ENCODE results near the gene DNAJB14.
"Not testable (repeated sequence)": the region's sequence is repeated elsewhere in the genome, so short reads cannot be mapped to it uniquely, and the experiment has no call there.

DNAJB14 gene

DNA sequence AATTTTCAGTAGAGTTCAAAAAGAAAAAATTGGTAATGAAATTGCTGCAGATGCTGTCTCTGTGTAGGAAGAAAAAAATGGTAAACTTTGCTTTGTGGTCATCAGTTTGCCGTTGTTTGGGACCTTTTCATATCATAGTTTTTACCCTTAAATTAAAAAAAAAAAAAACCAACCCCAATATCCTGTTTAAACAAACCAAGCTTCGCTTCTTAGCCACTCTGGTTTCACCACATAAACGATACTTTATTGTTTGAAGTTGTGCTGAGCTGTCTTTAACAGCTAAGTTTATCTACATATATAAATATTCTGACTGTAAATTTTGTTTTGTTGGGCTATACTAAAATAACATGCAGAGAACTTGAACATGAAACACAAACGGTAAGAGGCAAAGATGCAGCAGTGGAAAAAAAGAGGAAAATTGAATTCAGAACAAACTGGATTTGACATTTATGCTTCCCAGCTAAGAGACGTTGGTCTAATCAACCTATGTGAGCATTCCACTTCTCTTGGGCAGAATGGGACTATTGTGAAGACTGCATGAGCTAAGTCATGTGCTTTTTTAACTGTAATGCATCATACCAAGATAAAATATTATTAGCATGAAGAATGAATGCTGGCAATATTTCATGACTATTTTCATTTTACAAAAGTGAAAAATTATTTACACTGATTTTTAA lies 19.4 kb upstream of the DNAJB14 start:
- Histone ChIP-seq H3K36me3 (ENCODE audit: control insufficient read depth in 2 of 2, insufficient read depth in 2 of 2, low read length in 2 of 2) (no peaks in the 10 kb centered on the region), H3K9me3 (ENCODE audit: control insufficient read depth in 2 of 2, low read length in 2 of 2) (no peaks in the 10 kb centered on the region), H3K4me1 (ENCODE audit: control insufficient read depth in 2 of 2, insufficient read depth in 2 of 2, low read length in 2 of 2) (no peaks in the 10 kb centered on the region), H3K27me3 (ENCODE audit: control insufficient read depth in 2 of 2, insufficient read depth in 2 of 2, low read length in 2 of 2) (no peaks in the 10 kb centered on the region), H3K27ac (ENCODE audit: low read depth in 2 of 2, low read length in 2 of 2) (no peak overlapping the region), H3K4me3 (ENCODE audit: low read length in 2 of 2) (no peak overlapping the region), H3K9ac (ENCODE audit: low read depth in 1 of 2, low read length in 2 of 2) (no peak overlapping the region)

DNA sequence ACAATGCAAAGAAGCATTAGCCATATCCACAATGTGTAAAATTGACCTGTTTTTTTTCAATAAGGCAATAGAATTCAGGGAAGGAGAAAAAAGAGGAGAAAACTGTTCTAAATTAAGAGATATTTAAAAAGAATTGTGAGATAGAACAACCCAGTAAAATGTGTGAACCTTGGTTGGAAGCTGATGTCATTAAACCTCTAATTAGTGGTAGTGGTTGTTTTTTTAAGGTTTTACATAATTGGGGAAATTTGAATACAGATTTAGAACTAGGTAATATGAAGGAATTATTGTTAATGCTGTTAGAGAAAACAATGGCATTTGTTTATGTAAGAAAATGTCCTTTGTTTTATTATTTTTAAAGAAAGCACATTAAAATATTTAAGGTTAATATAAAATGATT lies 18.8 kb upstream of the DNAJB14 start:
- no peaks in the 10 kb centered on the region for H3K4me1 ChIP-seq (ENCODE audit: control insufficient read depth in 2 of 2, insufficient read depth in 2 of 2, low read length in 2 of 2)
- no peak overlapping the region for H3K27ac ChIP-seq (ENCODE audit: low read depth in 2 of 2, low read length in 2 of 2)
- no peak overlapping the region for H3K4me3 ChIP-seq (ENCODE audit: low read length in 2 of 2)
- H3K9me3 ChIP-seq (ENCODE audit: control insufficient read depth in 2 of 2, low read length in 2 of 2) = no peaks in the 10 kb centered on the region
- no peak overlapping the region for H3K9ac ChIP-seq (ENCODE audit: low read depth in 1 of 2, low read length in 2 of 2)
- H3K27me3 ChIP-seq (ENCODE audit: control insufficient read depth in 2 of 2, insufficient read depth in 2 of 2, low read length in 2 of 2) = no peaks in the 10 kb centered on the region
- no peaks in the 10 kb centered on the region for H3K36me3 ChIP-seq (ENCODE audit: control insufficient read depth in 2 of 2, insufficient read depth in 2 of 2, low read length in 2 of 2)

DNA sequence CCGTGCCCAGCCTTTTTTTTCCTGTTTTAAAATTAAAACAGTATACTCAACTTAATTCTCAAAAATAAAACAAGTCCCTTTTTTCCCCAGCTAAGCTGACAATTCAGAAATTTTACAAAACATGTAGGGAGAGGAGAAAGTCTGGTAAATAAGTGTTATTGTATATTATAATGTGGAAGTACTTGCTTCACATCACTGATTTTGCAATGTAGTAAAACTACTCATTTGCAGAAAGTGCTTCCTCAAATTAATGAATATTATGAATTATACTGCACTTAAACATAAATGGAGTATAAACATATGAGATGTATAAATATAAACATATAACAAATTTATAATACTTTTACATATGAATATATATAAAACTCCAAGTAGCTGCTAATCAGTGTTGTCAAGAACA lies 15.3 kb upstream of the DNAJB14 start:
- no peak overlapping the region for H3K27ac ChIP-seq (ENCODE audit: low read depth in 2 of 2, low read length in 2 of 2)
- H3K9ac ChIP-seq (ENCODE audit: low read depth in 1 of 2, low read length in 2 of 2) = no peak overlapping the region

DNA sequence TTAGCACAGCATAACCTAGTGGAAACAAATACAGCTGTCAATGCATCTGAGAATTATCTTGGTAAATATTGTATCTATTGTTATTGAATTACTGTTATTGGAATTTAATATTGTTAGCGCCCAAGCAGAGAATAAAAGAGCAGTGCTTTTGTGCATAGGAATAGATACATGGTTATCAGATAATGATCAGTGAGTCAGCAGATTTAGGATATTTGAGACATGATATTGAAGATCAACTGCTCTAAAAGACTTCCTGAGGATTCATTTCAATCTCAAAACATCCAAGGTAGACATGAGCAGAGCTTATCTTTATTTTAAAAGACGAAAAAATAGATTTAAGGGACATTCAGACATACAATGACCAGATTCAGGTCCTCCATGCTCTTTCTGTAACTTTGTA lies 14.2 kb upstream of the DNAJB14 start:
- Histone ChIP-seq H3K4me1 (ENCODE audit: control insufficient read depth in 2 of 2, insufficient read depth in 2 of 2, low read length in 2 of 2) (no peaks in the 10 kb centered on the region), H3K4me3 (ENCODE audit: low read length in 2 of 2) (no peak overlapping the region), H3K9ac (ENCODE audit: low read depth in 1 of 2, low read length in 2 of 2) (no peak overlapping the region), H3K27ac (ENCODE audit: low read depth in 2 of 2, low read length in 2 of 2) (no peak overlapping the region), H3K27me3 (ENCODE audit: control insufficient read depth in 2 of 2, insufficient read depth in 2 of 2, low read length in 2 of 2) (no peaks in the 10 kb centered on the region), H3K9me3 (ENCODE audit: control insufficient read depth in 2 of 2, low read length in 2 of 2) (no peaks in the 10 kb centered on the region), H3K36me3 (ENCODE audit: control insufficient read depth in 2 of 2, insufficient read depth in 2 of 2, low read length in 2 of 2) (no peaks in the 10 kb centered on the region)

More for the DNA sequence above, 15.3 kb upstream of the DNAJB14 start:
- Histone ChIP-seq H3K9me3 (ENCODE audit: control insufficient read depth in 2 of 2, low read length in 2 of 2) (no peaks in the 10 kb centered on the region), H3K4me1 (ENCODE audit: control insufficient read depth in 2 of 2, insufficient read depth in 2 of 2, low read length in 2 of 2) (no peaks in the 10 kb centered on the region), H3K36me3 (ENCODE audit: control insufficient read depth in 2 of 2, insufficient read depth in 2 of 2, low read length in 2 of 2) (no peaks in the 10 kb centered on the region), H3K27me3 (ENCODE audit: control insufficient read depth in 2 of 2, insufficient read depth in 2 of 2, low read length in 2 of 2) (no peaks in the 10 kb centered on the region), H3K4me3 (ENCODE audit: low read length in 2 of 2) (no peak overlapping the region)

DNA sequence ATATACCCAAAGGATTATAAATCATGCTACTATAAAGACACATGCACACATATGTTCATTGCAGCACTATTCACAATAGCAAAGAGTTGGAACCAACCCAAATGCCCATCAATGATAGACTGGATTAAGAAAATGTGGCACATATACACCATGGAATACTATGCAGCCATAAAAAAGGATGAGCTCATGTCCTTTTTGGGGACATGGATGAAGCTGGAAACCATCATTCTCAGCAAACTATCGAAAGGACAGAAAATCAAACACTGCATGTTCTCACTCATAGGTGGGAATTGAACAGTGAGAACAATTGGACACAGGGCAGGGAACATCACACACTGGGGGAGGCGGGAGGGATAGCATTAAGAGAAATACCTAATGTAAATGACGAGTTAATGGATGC lies 11.8 kb upstream of the DNAJB14 start:
- H3K27me3 ChIP-seq (ENCODE audit: control insufficient read depth in 2 of 2, insufficient read depth in 2 of 2, low read length in 2 of 2); H3K4me3 ChIP-seq (ENCODE audit: low read length in 2 of 2); H3K9ac ChIP-seq (ENCODE audit: low read depth in 1 of 2, low read length in 2 of 2); H3K9me3 ChIP-seq (ENCODE audit: control insufficient read depth in 2 of 2, low read length in 2 of 2); H3K36me3 ChIP-seq (ENCODE audit: control insufficient read depth in 2 of 2, insufficient read depth in 2 of 2, low read length in 2 of 2); H3K27ac ChIP-seq (ENCODE audit: low read depth in 2 of 2, low read length in 2 of 2); H3K4me1 ChIP-seq (ENCODE audit: control insufficient read depth in 2 of 2, insufficient read depth in 2 of 2, low read length in 2 of 2): not testable (repeated sequence)

DNA sequence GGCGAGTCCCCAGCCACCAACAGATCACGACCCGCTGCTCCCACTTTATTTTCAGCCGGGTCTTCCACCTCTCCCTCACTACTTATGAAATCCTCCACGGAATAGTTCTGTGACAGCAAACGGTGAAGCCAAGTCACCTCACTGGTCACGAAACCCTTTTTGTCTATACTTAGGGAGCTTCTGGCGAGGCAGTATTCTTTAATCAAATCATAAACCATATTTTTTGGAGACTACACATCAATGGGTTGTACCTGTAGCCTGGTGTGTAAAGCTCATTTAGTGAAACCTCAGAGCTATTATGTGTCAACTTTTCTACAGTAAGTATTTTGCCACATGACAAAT lies 4.5 kb upstream of the DNAJB14 start:
- Histone ChIP-seq H3K36me3 (ENCODE audit: control insufficient read depth in 2 of 2, insufficient read depth in 2 of 2, low read length in 2 of 2) (no peaks in the 10 kb centered on the region), H3K4me1 (ENCODE audit: control insufficient read depth in 2 of 2, insufficient read depth in 2 of 2, low read length in 2 of 2) (peaks cover 15% of the 10 kb centered on the region in 2 donors), H3K9ac (ENCODE audit: low read depth in 1 of 2, low read length in 2 of 2) (peak overlapping the region; percentile 60 to 86), H3K4me3 (ENCODE audit: low read length in 2 of 2) (peak overlapping the region; percentile 81 to 93), H3K27ac (ENCODE audit: low read depth in 2 of 2, low read length in 2 of 2) (peak overlapping the region; percentile 92), H3K9me3 (ENCODE audit: control insufficient read depth in 2 of 2, low read length in 2 of 2) (no peaks in the 10 kb centered on the region), H3K27me3 (ENCODE audit: control insufficient read depth in 2 of 2, insufficient read depth in 2 of 2, low read length in 2 of 2) (no peaks in the 10 kb centered on the region)

DNA sequence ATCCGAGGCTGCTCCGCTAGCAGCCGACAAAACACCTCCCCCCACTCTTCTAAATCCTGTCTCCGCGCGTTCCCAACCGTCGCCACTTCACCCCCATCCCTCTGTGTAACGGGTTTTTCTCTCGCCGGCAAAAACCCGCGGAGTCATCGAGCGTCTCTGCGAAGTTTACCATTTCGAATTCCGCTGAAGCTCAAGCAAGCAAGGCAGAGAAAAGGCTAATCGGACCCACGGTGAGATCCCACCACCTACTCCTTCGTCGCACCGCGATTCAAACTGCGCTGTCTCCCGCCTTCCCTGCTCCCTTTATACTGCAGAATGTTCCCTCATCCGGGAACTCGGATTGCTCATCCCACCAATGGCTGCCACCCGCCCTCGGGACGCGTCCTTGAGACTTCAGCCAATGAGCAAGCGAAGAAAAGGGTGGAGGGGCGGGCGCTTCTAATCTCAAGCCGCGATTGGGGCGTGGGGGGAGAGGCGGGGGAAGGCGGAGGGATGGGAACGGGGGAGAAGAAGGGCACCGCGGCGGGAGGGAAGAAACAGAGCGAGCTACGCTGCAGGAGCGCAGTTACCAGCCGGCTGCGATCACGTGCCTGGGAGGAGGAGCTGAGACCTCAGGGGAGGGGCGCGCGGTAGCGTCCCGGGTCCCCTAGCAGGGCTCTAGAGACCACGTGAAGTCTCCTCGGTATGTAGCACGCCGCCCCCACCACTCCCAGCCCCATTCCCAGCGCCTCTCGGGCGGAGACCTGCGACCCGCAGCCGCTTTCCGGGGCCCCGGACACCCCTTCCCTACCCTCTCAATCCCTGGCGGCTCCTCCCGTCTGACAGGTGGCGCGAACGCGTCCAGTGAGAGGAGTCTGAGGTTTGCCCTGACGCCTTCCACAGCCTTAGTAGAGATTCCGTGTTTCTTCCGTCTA lies 3.8 kb upstream of the DNAJB14 start, which contains the start of gene H2AZ1:
Gene H2AZ1, minus strand, starts transcription at position 277 of the 914 bp plus-strand sequence. Its CDS starts 105 bp downstream, at position 172.
- Histone ChIP-seq H3K9me3 (ENCODE audit: control insufficient read depth in 2 of 2, low read length in 2 of 2) (no peaks in the 10 kb centered on the region), H3K4me1 (ENCODE audit: control insufficient read depth in 2 of 2, insufficient read depth in 2 of 2, low read length in 2 of 2) (peaks cover 15 to 20% of the 10 kb centered on the region in 2 donors), H3K36me3 (ENCODE audit: control insufficient read depth in 2 of 2, insufficient read depth in 2 of 2, low read length in 2 of 2) (no peaks in the 10 kb centered on the region), H3K27me3 (ENCODE audit: control insufficient read depth in 2 of 2, insufficient read depth in 2 of 2, low read length in 2 of 2) (no peaks in the 10 kb centered on the region), H3K9ac (ENCODE audit: low read depth in 1 of 2, low read length in 2 of 2) (peak within 1 kb of the TSS; percentile 87 to 88), H3K27ac (ENCODE audit: low read depth in 2 of 2, low read length in 2 of 2) (peak within 1 kb of the TSS; percentile 92 to 95), H3K4me3 (ENCODE audit: low read length in 2 of 2) (peak within 1 kb of the TSS; percentile 93 to 98)

DNA sequence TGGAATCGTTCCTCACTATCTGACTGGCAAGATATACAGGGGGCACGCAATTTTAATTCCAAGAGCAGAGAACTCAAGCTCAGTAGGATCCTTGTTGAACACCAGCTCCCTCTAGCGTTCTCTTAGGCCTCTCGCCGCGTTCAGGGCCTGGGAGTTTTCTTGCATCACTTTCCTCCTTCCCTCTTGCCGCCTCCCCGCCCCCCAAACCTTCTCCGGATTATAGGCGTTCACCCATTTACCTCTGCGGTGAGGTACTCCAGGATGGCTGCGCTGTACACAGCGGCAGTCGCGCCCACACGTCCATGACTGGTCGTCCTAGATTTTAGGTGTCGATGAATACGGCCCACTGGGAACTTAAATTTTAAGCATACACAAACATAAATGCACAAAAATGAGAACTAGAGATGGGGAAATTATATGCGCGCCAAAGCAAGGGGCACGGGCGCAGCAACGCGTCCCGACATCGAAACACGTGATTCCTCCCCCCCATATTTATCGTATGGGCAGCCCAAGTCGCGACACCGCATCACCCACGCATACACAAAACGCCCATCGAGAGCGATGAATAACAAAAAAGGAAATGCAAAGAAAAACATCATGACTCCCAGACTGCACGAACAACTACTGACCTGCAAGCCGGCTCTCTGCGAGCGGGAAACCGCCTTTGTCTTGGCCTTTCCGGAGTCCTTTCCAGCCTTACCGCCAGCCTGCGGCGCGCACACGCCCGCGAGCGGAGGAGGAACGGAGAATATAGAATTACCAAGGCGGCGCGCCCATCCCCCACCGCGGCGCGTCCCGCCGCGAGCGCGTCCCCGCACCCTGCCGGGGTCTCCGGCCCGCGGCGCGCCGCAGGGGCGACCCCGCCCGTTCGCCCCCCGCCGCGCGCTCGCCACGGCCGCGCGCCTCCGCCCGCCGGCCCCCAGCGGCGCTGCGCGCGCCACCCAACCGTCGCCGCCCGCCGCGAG lies 2.9 kb upstream of the DNAJB14 start:
- Histone ChIP-seq H3K27ac (ENCODE audit: low read depth in 2 of 2, low read length in 2 of 2) (peak overlapping the region; percentile 92 to 95), H3K4me3 (ENCODE audit: low read length in 2 of 2) (peak overlapping the region; percentile 88 to 98), H3K27me3 (ENCODE audit: control insufficient read depth in 2 of 2, insufficient read depth in 2 of 2, low read length in 2 of 2) (no peaks in the 10 kb centered on the region), H3K36me3 (ENCODE audit: control insufficient read depth in 2 of 2, insufficient read depth in 2 of 2, low read length in 2 of 2) (no peaks in the 10 kb centered on the region), H3K9ac (ENCODE audit: low read depth in 1 of 2, low read length in 2 of 2) (peak overlapping the region; percentile 87 to 88), H3K4me1 (ENCODE audit: control insufficient read depth in 2 of 2, insufficient read depth in 2 of 2, low read length in 2 of 2) (peaks cover 15 to 25% of the 10 kb centered on the region in 2 donors), H3K9me3 (ENCODE audit: control insufficient read depth in 2 of 2, low read length in 2 of 2) (no peaks in the 10 kb centered on the region)

DNA sequence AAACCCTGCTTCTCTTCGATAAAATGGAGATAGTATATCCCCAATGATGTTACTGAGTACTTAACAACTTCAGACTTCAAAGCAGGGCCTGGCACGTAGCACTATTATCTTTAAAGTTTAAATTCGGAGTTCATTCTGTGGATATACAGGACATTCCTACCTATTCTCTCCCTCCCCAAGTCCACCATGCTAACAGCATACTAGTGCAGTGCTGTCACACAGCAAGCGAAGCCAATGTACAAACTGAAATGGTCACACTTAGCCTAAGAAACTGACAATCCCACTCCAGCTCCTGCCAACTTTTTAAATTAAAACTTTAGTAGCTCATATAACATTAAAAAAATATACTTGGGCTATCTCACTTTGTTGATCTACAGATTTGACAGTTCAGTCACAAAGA lies 1.2 kb upstream of the DNAJB14 start:
- Histone ChIP-seq H3K9ac (ENCODE audit: low read depth in 1 of 2, low read length in 2 of 2) (peak overlapping the region in 1 of 2 donors; percentile 96), H3K36me3 (ENCODE audit: control insufficient read depth in 2 of 2, insufficient read depth in 2 of 2, low read length in 2 of 2) (no peaks in the 10 kb centered on the region), H3K27ac (ENCODE audit: low read depth in 2 of 2, low read length in 2 of 2) (peak overlapping the region; percentile 98 to 99), H3K9me3 (ENCODE audit: control insufficient read depth in 2 of 2, low read length in 2 of 2) (no peaks in the 10 kb centered on the region), H3K4me1 (ENCODE audit: control insufficient read depth in 2 of 2, insufficient read depth in 2 of 2, low read length in 2 of 2) (peaks cover 15 to 25% of the 10 kb centered on the region in 2 donors), H3K4me3 (ENCODE audit: low read length in 2 of 2) (peak overlapping the region; percentile 11 to 90), H3K27me3 (ENCODE audit: control insufficient read depth in 2 of 2, insufficient read depth in 2 of 2, low read length in 2 of 2) (no peaks in the 10 kb centered on the region)
